Endothelial cell of umbilical vein (primary cell): ENCODE data around the gene PARP9. TPM values are rescaled to one million over a fixed set of nuclear protein-coding genes. Genes with fewer than 3 reads are reported as not detected.

Experiments
- BruUV-seq: library from RNA; stranded (reverse); fragments of 400-500 nt; replicated peaks from 2 replicates; lab custom pipeline; 2021; lab: Mats Ljungman, UMichigan
- CTCF ChIA-PET: fragments of 300-600, 350-600 bp; sonication (Branson Sonifier 250); formaldehyde crosslinking; loops from one replicate; lab custom pipeline; 2021; ENCODE audit warnings: antibody characterized with exemption, inconsistent platforms; lab: Charles Lee
- POLR2A ChIA-PET: fragments of 300-600, 350-600 bp; sonication (Branson Sonifier 250); formaldehyde crosslinking; loops from one replicate; lab custom pipeline; 2021; ENCODE audit warnings: antibody characterized with exemption, inconsistent platforms; lab: Charles Lee
- DNase-seq: peaks from one replicate; pipeline ENCODE4 v3.0.0-alpha.2; 2011; ENCODE audit warnings: low read depth, low spot score
- FAIRE-seq: peaks from 2 replicates; lab custom pipeline; 2011; peaks lifted over from hg19 to GRCh38; lab: Jason Lieb, UNC
- H2AFZ ChIP-seq: 2 replicates; pipeline ENCODE4 v1.6.0; 2012; ENCODE audit warnings: low read depth, low read length, control low read depth, inconsistent platforms
- H3K27ac ChIP-seq: 2 replicates; pipeline ENCODE4 v1.5.1; 2011; ENCODE audit warnings: low read depth, mild to moderate bottlenecking, control low read depth, low read length, moderate library complexity; ENCODE audit not compliant: insufficient read depth
- H3K27me3 ChIP-seq, 2 experiments: 2 replicates each; pipeline versions ENCODE4 v1.6.0 to v1.6.1; 2011; ENCODE audit warnings: low read length in 2 of 2, mixed read lengths in 1 of 2; ENCODE audit not compliant: control insufficient read depth in 2 of 2, insufficient read depth in 2 of 2
- H3K36me3 ChIP-seq, 2 experiments: 2 replicates in 1 of 2; 3 replicates in 1 of 2; pipeline ENCODE4 v1.5.1; 2011; ENCODE audit warnings: low read length in 2 of 2, mild to moderate bottlenecking in 1 of 2, moderate library complexity in 1 of 2; ENCODE audit not compliant: control insufficient read depth in 2 of 2, insufficient read depth in 2 of 2; ENCODE audit errors: extremely low read depth in 1 of 2
- H3K4me1 ChIP-seq: 3 replicates; pipeline ENCODE4 v1.5.1; 2011; ENCODE audit warnings: mild to moderate bottlenecking, low read length; ENCODE audit not compliant: control insufficient read depth, insufficient read depth; ENCODE audit errors: extremely low read depth
- H3K4me2 ChIP-seq: 2 replicates; pipeline ENCODE4 v1.6.1; 2011; ENCODE audit warnings: low read length, control low read depth, mixed read lengths; ENCODE audit not compliant: insufficient read depth
- H3K4me3 ChIP-seq, 3 experiments: fragments of 200-600 bp in 1 of 3; sonication (generic), shearing (Covaris generic) in 1 of 3; replicated peaks in 1 of 3; 2 replicates each; pipeline ENCODE4 v1.5.1; 2011 to 2016; ENCODE audit warnings: control low read depth in 3 of 3, low read length in 3 of 3, mild to moderate bottlenecking in 2 of 3, inconsistent platforms in 1 of 3, low read depth in 1 of 3, moderate library complexity in 1 of 3; ENCODE audit not compliant: insufficient read depth in 1 of 3
- H3K79me2 ChIP-seq: 2 replicates; pipeline ENCODE4 v1.6.0; 2012; ENCODE audit warnings: low read length, inconsistent platforms; ENCODE audit not compliant: control insufficient read depth, insufficient read depth
- H3K9ac ChIP-seq: replicated peaks from 2 replicates; pipeline ENCODE3; 2011; ENCODE audit warnings: low read length, control low read depth; ENCODE audit not compliant: insufficient read depth; ENCODE audit errors: extremely low read depth
- H3K9me1 ChIP-seq: replicated peaks from 3 replicates; pipeline ENCODE4 v1.6.0; 2011; ENCODE audit warnings: mild to moderate bottlenecking, low read length; ENCODE audit not compliant: control insufficient read depth, insufficient read depth; ENCODE audit errors: extremely low read depth
- H3K9me3 ChIP-seq: replicated peaks from 2 replicates; pipeline ENCODE4 v1.5.1; 2012; ENCODE audit warnings: low read length, inconsistent platforms; ENCODE audit not compliant: control insufficient read depth, insufficient read depth
- H4K20me1 ChIP-seq: replicated peaks from 2 replicates; pipeline ENCODE3; 2011; ENCODE audit warnings: mild to moderate bottlenecking, low read length; ENCODE audit not compliant: control insufficient read depth, insufficient read depth; ENCODE audit errors: extremely low read depth
- EZH2 ChIP-seq: IDR thresholded peaks from 2 replicates; pipeline ENCODE4 v1.6.1; 2012; ENCODE audit warnings: borderline replicate concordance, low read depth, mild to moderate bottlenecking, moderate library complexity, low read length, inconsistent platforms; ENCODE audit not compliant: severe bottlenecking
- FOS ChIP-seq: IDR thresholded peaks from 2 replicates; pipeline ENCODE4 v1.6.1; 2011; ENCODE audit warnings: mild to moderate bottlenecking, low read length, moderate library complexity, borderline replicate concordance; ENCODE audit not compliant: insufficient read depth
- GATA2 ChIP-seq: IDR thresholded peaks from 2 replicates; pipeline ENCODE4 v1.7.0; 2011; ENCODE audit warnings: low read depth, mild to moderate bottlenecking, moderate library complexity, mixed read lengths, low read length; ENCODE audit not compliant: insufficient read length, insufficient read depth
- JUN ChIP-seq: IDR thresholded peaks from 2 replicates; pipeline ENCODE4 v1.6.1; 2011; ENCODE audit warnings: borderline replicate concordance, low read depth; ENCODE audit not compliant: insufficient read length, insufficient read depth
- MYC ChIP-seq: IDR thresholded peaks from one replicate; pipeline ENCODE4 v1.6.1; 2011; ENCODE audit warnings: mild to moderate bottlenecking, low read depth, low read length
- POLR2A ChIP-seq: IDR thresholded peaks from 2 replicates; pipeline ENCODE4 v1.6.1; 2012; ENCODE audit warnings: low read depth, mild to moderate bottlenecking, control low read depth, low read length
- POLR2AphosphoS5 ChIP-seq: IDR thresholded peaks from 2 replicates; pipeline ENCODE4 v1.6.1; 2012; ENCODE audit warnings: low read depth, mild to moderate bottlenecking, control low read depth, low read length, moderate library complexity; ENCODE audit not compliant: insufficient read depth
- dilution Hi-C: fragments of 300-500 bp; cut with MboI; formaldehyde crosslinking; loops from one replicate; pipeline ENCODE4 v1.15.0; 2019; ENCODE audit warnings: low sequenced_read_pairs; ENCODE audit not compliant: extremely low pct_ligation_motif_present
- intact Hi-C: fragments of 100-400 bp; cut with micrococcal nuclease; formaldehyde crosslinking; loops from one replicate; pipeline ENCODE4 v1.10.0; 2022
- polyA plus RNA-seq, 4 experiments: library from polyadenylated mRNA; depleted of rRNA in 3 of 4; stranded (reverse) in 3 of 4; unstranded in 1 of 4; fragments of >200 nt; gene quantifications; 2 replicates each; pipeline versions ENCODE4 v1.2.1 to v1.2.3, GENCODE V29; 2011 to 2012; ENCODE audit warnings: missing spikeins in 1 of 4
- total RNA-seq: library from RNA; stranded (reverse); gene quantifications from 2 replicates; pipeline ENCODE4 v1.2.3, GENCODE V29; 2021
- TF ChIP-seq, protein P1 (sequence below), 2 donors: IDR thresholded peaks; 1 replicate in 1 of 2; 2 replicates in 1 of 2; pipeline ENCODE4 v1.5.1; 2011; ENCODE audit warnings: low read length in 2 of 2, mild to moderate bottlenecking in 2 of 2, moderate library complexity in 2 of 2, control low read depth in 1 of 2, inconsistent platforms in 1 of 2, low read depth in 1 of 2; ENCODE audit not compliant: insufficient read depth in 1 of 2; ENCODE audit errors: extremely low read depth in 1 of 2
- TF ChIP-seq, protein P2 (sequence below): IDR thresholded peaks from 2 replicates; pipeline ENCODE4 v1.6.1; 2011; ENCODE audit not compliant: insufficient read depth, insufficient read length

PARP9 gene
- total and polyA plus RNA-seq, 2 donors (not counting 3 experiments of a cell fraction or from before 2014, with no cell fraction given): 10.1 to 12.5 TPM

DNA sequence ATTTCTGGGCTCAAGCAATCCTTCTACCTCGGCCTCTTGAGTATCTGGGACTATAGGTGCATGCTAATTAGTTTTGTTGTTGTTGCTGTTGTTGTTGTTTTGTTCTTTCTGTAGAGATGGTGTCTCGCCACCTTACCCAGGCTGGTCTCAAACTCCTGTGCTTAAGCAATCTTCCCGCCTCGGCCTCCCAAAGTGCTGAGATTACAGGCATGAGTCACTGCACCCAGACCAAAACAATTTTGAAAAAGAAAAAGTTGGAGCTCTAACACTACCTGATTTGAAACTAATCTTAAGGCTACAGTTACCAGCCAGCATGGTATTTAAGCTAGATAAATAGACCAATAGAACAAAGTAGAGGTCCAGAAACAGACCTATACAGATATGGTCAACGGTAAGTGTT, 79.1 kb downstream of the PARP9 start:
- peaks cover 87% of the 10 kb centered on the region for H3K79me2 ChIP-seq

More for the DNA sequence above, 79.1 kb downstream of the PARP9 start:
- TF ChIP-seq JUN (no peak), POLR2A (no peak), EZH2 (no peak), POLR2AphosphoS5 (no peak), MYC (no peak), GATA2 (no peak), FOS (no peak)
- TF ChIP-seq, protein P1, sequence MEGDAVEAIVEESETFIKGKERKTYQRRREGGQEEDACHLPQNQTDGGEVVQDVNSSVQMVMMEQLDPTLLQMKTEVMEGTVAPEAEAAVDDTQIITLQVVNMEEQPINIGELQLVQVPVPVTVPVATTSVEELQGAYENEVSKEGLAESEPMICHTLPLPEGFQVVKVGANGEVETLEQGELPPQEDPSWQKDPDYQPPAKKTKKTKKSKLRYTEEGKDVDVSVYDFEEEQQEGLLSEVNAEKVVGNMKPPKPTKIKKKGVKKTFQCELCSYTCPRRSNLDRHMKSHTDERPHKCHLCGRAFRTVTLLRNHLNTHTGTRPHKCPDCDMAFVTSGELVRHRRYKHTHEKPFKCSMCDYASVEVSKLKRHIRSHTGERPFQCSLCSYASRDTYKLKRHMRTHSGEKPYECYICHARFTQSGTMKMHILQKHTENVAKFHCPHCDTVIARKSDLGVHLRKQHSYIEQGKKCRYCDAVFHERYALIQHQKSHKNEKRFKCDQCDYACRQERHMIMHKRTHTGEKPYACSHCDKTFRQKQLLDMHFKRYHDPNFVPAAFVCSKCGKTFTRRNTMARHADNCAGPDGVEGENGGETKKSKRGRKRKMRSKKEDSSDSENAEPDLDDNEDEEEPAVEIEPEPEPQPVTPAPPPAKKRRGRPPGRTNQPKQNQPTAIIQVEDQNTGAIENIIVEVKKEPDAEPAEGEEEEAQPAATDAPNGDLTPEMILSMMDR (IDR thresholded peaks at IDR 0.05; ENCODE audit: extremely low read depth in 1 of 2, insufficient read depth in 1 of 2, low read depth in 1 of 2, low read length in 2 of 2): no peak
- TF ChIP-seq, protein P2, sequence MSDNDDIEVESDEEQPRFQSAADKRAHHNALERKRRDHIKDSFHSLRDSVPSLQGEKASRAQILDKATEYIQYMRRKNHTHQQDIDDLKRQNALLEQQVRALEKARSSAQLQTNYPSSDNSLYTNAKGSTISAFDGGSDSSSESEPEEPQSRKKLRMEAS: no peak
- Histone ChIP-seq H3K9me3 (no peaks in the 10 kb centered on the region), H3K27me3 (no peaks in the 10 kb centered on the region), H3K4me1 (peaks cover 16% of the 10 kb centered on the region), H3K27ac (no peak overlapping the region), H3K9ac (no peak overlapping the region), H4K20me1 (peaks cover 8% of the 10 kb centered on the region), H3K4me2 (no peak overlapping the region), H2AFZ (no peak overlapping the region), H3K9me1 (no peaks in the 10 kb centered on the region), H3K4me3 (no peak overlapping the region), H3K36me3 (peaks cover 0 to 2% of the 10 kb centered on the region in 2 experiments)
- POLR2A ChIA-PET: interaction anchor here (0.6 kb wide), 1 partner anchor 938 kb away, joined by 4 read pairs; no protein-coding TSS in a partner anchor
- intact Hi-C loops (loop anchor here (10.0 kb wide), 1 partner anchor 1200 kb away; no protein-coding TSS in a partner anchor), dilution Hi-C loops (no loop called here)
- DNase-seq: no peak
- FAIRE-seq: no peak
- BruUV-seq: no TSS peak
- CTCF ChIA-PET: interaction anchor here (1.0 to 1.2 kb wide), 2 partner anchors 195 to 260 kb away, joined by 3 read pairs; no protein-coding TSS in a partner anchor
